Transverse colon (tissue), 4 donors: ENCODE results near the gene HAUS3. TPM values are rescaled to one million over a fixed set of nuclear protein-coding genes. Genes with fewer than 3 reads are reported as not detected.
A peak's percentile ranks its signal among the peaks of the same experiment; 100 is the strongest.

ENCODE experiments used
- DNase-seq: peaks from one replicate; pipeline ENCODE4 v3.0.0-alpha.2; 2019
- H3K27ac ChIP-seq, 4 donors: fragments of 200-600 bp; sonication (generic); 2 replicates each; pipeline ENCODE4 v1.5.1; 2016 to 2018; ENCODE audit warnings: inconsistent platforms in 4 of 4
- H3K27me3 ChIP-seq: fragments of 200-600 bp; sonication (generic); 2 replicates; pipeline ENCODE4 v1.5.1; 2017; ENCODE audit warnings: inconsistent platforms
- H3K36me3 ChIP-seq, 4 donors: fragments of 200-600 bp; sonication (generic); 2 replicates each; pipeline ENCODE4 v1.5.1; 2017 to 2019; ENCODE audit warnings: inconsistent platforms in 4 of 4
- H3K4me1 ChIP-seq, 4 donors: fragments of 200-600 bp; sonication (generic); 2 replicates each; pipeline ENCODE4 v1.5.1; 2017 to 2020; ENCODE audit warnings: inconsistent platforms in 4 of 4
- H3K4me3 ChIP-seq, 4 donors: fragments of 200-600 bp; sonication (generic); 1 replicate in 1 of 4; 2 replicates in 3 of 4; pipeline versions ENCODE4 v1.5.1 to v1.6.1; 2017 to 2019; ENCODE audit warnings: inconsistent platforms in 4 of 4
- H3K9me3 ChIP-seq, 2 donors: fragments of 200-600 bp; sonication (generic); 2 replicates each; pipeline ENCODE4 v1.5.1; 2017 to 2019; ENCODE audit warnings: inconsistent platforms in 2 of 2
- CTCF ChIP-seq, 5 experiments: fragments of 200-600 bp in 3 of 5; fragments of 450-650 bp in 2 of 5; sonication (generic) in 3 of 5; IDR thresholded peaks; 1 replicate in 2 of 5; 2 replicates in 3 of 5; pipeline ENCODE4 v1.5.1; 2016 to 2017; ENCODE audit warnings: antibody characterized with exemption in 5 of 5, inconsistent platforms in 3 of 5, mild to moderate bottlenecking in 2 of 5, moderate library complexity in 1 of 5
- EP300 ChIP-seq: sonication (generic); formaldehyde crosslinking; IDR thresholded peaks from one replicate; pipeline ENCODE4 v1.6.1; 2017; ENCODE audit warnings: antibody characterized with exemption, low read depth
- POLR2A ChIP-seq: fragments of 450-650 bp; IDR thresholded peaks from one replicate; pipeline ENCODE4 v1.6.1; 2016; ENCODE audit warnings: antibody characterized with exemption, mild to moderate bottlenecking, moderate library complexity
- POLR2AphosphoS5 ChIP-seq, 3 donors: sonication (generic); formaldehyde crosslinking; IDR thresholded peaks; one replicate each; pipeline ENCODE4 v1.6.1; 2016; ENCODE audit warnings: antibody characterized with exemption in 3 of 3
- WGBS, 2 donors: methylation state at CpG; one replicate each; pipeline ENCODE4 v1.1.5; 2018; ENCODE audit warnings: low coverage in 1 of 2; 5-methylcytosine and 5-hydroxymethylcytosine counted together
- in situ Hi-C, 4 donors: fragments of 200-750 bp; cut with MboI; loops; one replicate each; pipeline versions ENCODE4 v1.15.0 to v1.15.1; 2017; ENCODE audit warnings: low sequenced_read_pairs in 3 of 4, low pct_ligation_motif_present in 1 of 4, low pct_unique_long_range_greater_than_20kb in 1 of 4
- intact Hi-C: fragments of 100-400 bp; cut with DNase I; formaldehyde crosslinking; loops from one replicate; pipeline ENCODE4 v1.15.1; 2023; ENCODE audit warnings: low total_unique reads
- total RNA-seq, 4 donors: library from RNA; depleted of rRNA; stranded (reverse); fragments of >200 nt; gene quantifications; one replicate each; pipeline ENCODE4 v1.1.0, GENCODE V29; 2016

Gene HAUS3
- total RNA-seq, 4 donors from 2014 or later, result 2.0 to 18.0 (median 11.3) TPM

- Histone ChIP-seq H3K4me1 (peaks cover 34 to 72% (median 60%) of the 10 kb centered on the region in 4 donors), H3K9me3 (no peaks in the 10 kb centered on the region), H3K4me3 (peak overlapping the region; percentile 96 to 100 (median 98)), H3K36me3 (no peaks in the 10 kb centered on the region), H3K27me3 (no peaks in the 10 kb centered on the region), H3K27ac (peak overlapping the region; percentile 95 to 97 (median 97))
- TF ChIP-seq CTCF (IDR thresholded peaks at IDR 0.05) (no peak), EP300 (no peak), POLR2A (no peak), POLR2AphosphoS5 (IDR thresholded peaks at IDR 0.05) (no peak)
- DNase-seq, result peak; percentile 15
- intact Hi-C loops (no loop called here), in situ Hi-C loops (no loop called here)
- WGBS, 2 donors, result 47% methylated on average over 22 of the region's 23 CpGs; no CpG with 5 or more reads in 1 of the 2 donors
Measured at GRCh38 chr4:2260344-2261109, 18.6 kb upstream of the HAUS3 start.

DNA sequence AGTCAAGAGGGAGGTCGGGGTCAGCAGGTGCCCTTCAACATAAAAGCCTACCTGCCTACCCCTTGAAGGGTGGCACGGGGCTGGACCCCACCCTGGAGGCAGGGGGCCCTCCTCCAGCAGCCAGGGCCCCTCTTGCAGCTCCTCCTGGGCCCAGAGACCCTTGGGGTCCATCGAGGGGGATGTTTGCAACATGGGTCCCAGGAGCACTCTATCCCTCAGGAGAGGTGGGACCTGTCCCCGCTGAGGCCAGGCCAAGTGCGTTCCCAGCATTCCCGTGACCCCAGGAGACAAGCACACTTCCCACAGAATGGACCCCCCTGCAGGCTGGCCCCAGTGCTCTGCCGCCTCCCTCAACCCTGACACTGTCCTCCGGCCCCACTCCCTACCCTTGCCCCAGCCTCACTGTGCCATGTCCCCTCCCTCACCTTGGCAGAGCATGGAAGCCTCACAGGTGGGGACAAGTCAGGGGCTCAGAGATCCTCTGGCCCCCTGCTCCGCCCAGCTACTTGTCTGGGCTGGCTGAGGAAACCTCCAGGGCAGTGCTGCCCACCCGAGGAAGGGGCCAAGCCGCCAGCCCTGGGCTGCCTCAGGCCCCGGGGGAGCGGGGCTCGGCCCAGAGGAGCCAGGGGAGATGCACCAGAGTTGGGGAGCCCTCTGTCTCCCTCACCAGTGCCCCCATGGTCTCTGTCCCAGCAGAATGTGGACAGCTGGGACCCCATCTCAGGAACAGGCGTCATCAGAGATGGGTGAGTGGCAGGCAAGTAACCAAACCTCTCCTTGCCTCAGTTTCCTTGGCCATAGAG lies 17.8 kb upstream of the HAUS3 start:
- H3K36me3 ChIP-seq, result no peaks in the 10 kb centered on the region
- whole genome bisulfite sequencing, 2 donors, result 86% methylated on average over 12 of the region's 15 CpGs; no CpG with 5 or more reads in 1 of the 2 donors

GRCh38 chr4:2259036-2259540 lies 17.2 kb upstream of the HAUS3 start:
- WGBS, 2 donors, result 74% methylated on average over 4 of the region's 13 CpGs; no CpG with 5 or more reads in 1 of the 2 donors
- H3K36me3 ChIP-seq, result peaks cover 0 to 5% (median 0%) of the 10 kb centered on the region in 4 donors
- peaks cover 34 to 73% (median 64%) of the 10 kb centered on the region in 4 donors for H3K4me1 ChIP-seq
- H3K27ac ChIP-seq, result peak overlapping the region; percentile 69 to 97 (median 96)
- no peak for TF ChIP-seq POLR2A
- no peak for TF ChIP-seq CTCF (IDR thresholded peaks at IDR 0.05)
- TF ChIP-seq EP300, result no peak
- TF ChIP-seq POLR2AphosphoS5 (IDR thresholded peaks at IDR 0.05), result no peak
- intact Hi-C loops, result no loop called here
- peak; percentile 5 for DNase-seq
- in situ Hi-C loops, result no loop called here
- no peaks in the 10 kb centered on the region for H3K9me3 ChIP-seq
- no peak overlapping the region for H3K4me3 ChIP-seq
- H3K27me3 ChIP-seq, result no peaks in the 10 kb centered on the region

More for the DNA sequence above, 17.8 kb upstream of the HAUS3 start:
- DNase-seq, result peak; percentile 7
- H3K9me3 ChIP-seq, result no peaks in the 10 kb centered on the region
- peaks cover 34 to 73% (median 64%) of the 10 kb centered on the region in 4 donors for H3K4me1 ChIP-seq
- intact Hi-C loops, result no loop called here
- H3K4me3 ChIP-seq, result peak overlapping the region in 2 of 4 donors; percentile 96 to 100
- H3K27me3 ChIP-seq, result no peaks in the 10 kb centered on the region
- no peak for TF ChIP-seq EP300
- TF ChIP-seq POLR2A, result no peak
- no peak for TF ChIP-seq POLR2AphosphoS5 (IDR thresholded peaks at IDR 0.05)
- no peak for TF ChIP-seq CTCF (IDR thresholded peaks at IDR 0.05)
- in situ Hi-C loops, result no loop called here
- H3K27ac ChIP-seq, result peak overlapping the region; percentile 95 to 97 (median 97)
